K562 (cell line): ENCODE measurements around the gene MFSD6. TPM values are rescaled to one million over a fixed set of nuclear protein-coding genes. Genes with fewer than 3 reads are reported as not detected.

Experiments
- BCLAF1 ChIP-seq, 2 experiments: fragments of 450-650 bp in 1 of 2; IDR thresholded peaks; 2 replicates each; pipeline ENCODE4 v1.6.1; 2011 to 2017; ENCODE audit warnings: low read depth in 2 of 2, antibody characterized with exemption in 1 of 2, borderline replicate concordance in 1 of 2, low read length in 1 of 2, mild to moderate bottlenecking in 1 of 2, mixed read lengths in 1 of 2; ENCODE audit not compliant: control insufficient read depth in 1 of 2
- DLX4 ChIP-seq: fragments of 250-450 bp; sonication (Bioruptor Pico); IDR thresholded peaks from 2 replicates; pipeline ENCODE4 v1.6.1; 2021; ENCODE audit warnings: mild to moderate bottlenecking
- E2F1 ChIP-seq: sonication (generic); formaldehyde crosslinking; IDR thresholded peaks from 2 replicates; pipeline ENCODE4 v1.8.1; 2023; ENCODE audit warnings: mild to moderate bottlenecking, missing genetic modification reagents, moderate library complexity
- EP300 ChIP-seq: IDR thresholded peaks from 2 replicates; pipeline ENCODE4 v1.6.1; 2012; ENCODE audit warnings: low read length, improper control_type of control experiment
- FUS ChIP-seq: fragments of 200-400 bp; formaldehyde crosslinking; optimal IDR thresholded peaks from 2 replicates; pipeline ENCODE3; 2017; ENCODE audit warnings: low read depth, low read length
- IRF2 ChIP-seq: sonication (generic); formaldehyde crosslinking; IDR thresholded peaks from 2 replicates; pipeline ENCODE4 v1.8.1; 2022; ENCODE audit warnings: mild to moderate bottlenecking, missing genetic modification reagents
- KDM1A ChIP-seq, 2 experiments: fragments of 450-650 bp; IDR thresholded peaks; 2 replicates each; pipeline ENCODE4 v1.6.1; 2016; ENCODE audit warnings: mild to moderate bottlenecking in 2 of 2
- MCM2 ChIP-seq: fragments of 450-650 bp; IDR thresholded peaks from 2 replicates; pipeline ENCODE4 v1.6.1; 2017; ENCODE audit warnings: low read depth, mild to moderate bottlenecking
- MIER1 ChIP-seq: fragments of 450-650 bp; IDR thresholded peaks from 2 replicates; pipeline ENCODE4 v1.6.1; 2016; ENCODE audit warnings: antibody characterized with exemption, mild to moderate bottlenecking, low read depth
- SRSF1 ChIP-seq: fragments of 200-400 bp; formaldehyde crosslinking; IDR thresholded peaks from 2 replicates; pipeline ENCODE4 v1.6.1; 2017; ENCODE audit warnings: mild to moderate bottlenecking, low read depth, low read length, moderate library complexity
- TFAM ChIP-seq: fragments of 250-450 bp; sonication (Bioruptor Pico); conservative IDR thresholded peaks from 2 replicates; pipeline ENCODE4 v1.5.0; 2021; ENCODE audit warnings: mild to moderate bottlenecking, moderate library complexity
- USF2 ChIP-seq: sonication (generic); formaldehyde crosslinking; IDR thresholded peaks from 2 replicates; pipeline ENCODE4 v1.5.0; 2020; ENCODE audit warnings: missing genetic modification reagents
- ZNF12 ChIP-seq: sonication (generic); formaldehyde crosslinking; IDR thresholded peaks from 2 replicates; pipeline ENCODE4 v1.4.0; 2020; ENCODE audit warnings: mild to moderate bottlenecking, missing genetic modification reagents
- ZNF143 ChIP-seq: sonication (generic); formaldehyde crosslinking; IDR thresholded peaks from 2 replicates; pipeline ENCODE4 v1.9.0; 2022; ENCODE audit warnings: mild to moderate bottlenecking, missing genetic modification reagents
- ZNF232 ChIP-seq: sonication (generic); formaldehyde crosslinking; IDR thresholded peaks from 2 replicates; pipeline ENCODE4 v1.8.0; 2022; ENCODE audit warnings: mild to moderate bottlenecking, missing genetic modification reagents
- ZNF253 ChIP-seq: fragments of 250-450 bp; sonication (Bioruptor Pico); conservative IDR thresholded peaks from 2 replicates; pipeline ENCODE4 v1.6.1; 2021; ENCODE audit warnings: mild to moderate bottlenecking
- ZNF384 ChIP-seq: IDR thresholded peaks from 2 replicates; pipeline ENCODE4 v1.6.1; 2012; ENCODE audit warnings: low read depth, low read length, improper control_type of control experiment
- ZNF586 ChIP-seq: fragments of 450-650 bp; formaldehyde crosslinking; conservative IDR thresholded peaks from 2 replicates; pipeline ENCODE4 v1.4.0; 2020; ENCODE audit warnings: mild to moderate bottlenecking, moderate library complexity
- ZNF639 ChIP-seq, 2 experiments: fragments of 200-800 bp in 1 of 2; sonication (Bioruptor generic) in 1 of 2; sonication (generic) in 1 of 2; formaldehyde crosslinking in 1 of 2; IDR thresholded peaks in 1 of 2; conservative IDR thresholded peaks in 1 of 2; 2 replicates each; pipeline versions ENCODE4 v1.5.0 to v1.6.1; 2016 to 2020; ENCODE audit warnings: missing compliant biosample characterization in 1 of 2, missing genetic modification characterization in 1 of 2, missing genetic modification reagents in 1 of 2
- ZNF75A ChIP-seq: fragments of 450-650 bp; formaldehyde crosslinking; IDR thresholded peaks from 2 replicates; pipeline ENCODE4 v1.4.0; 2020; ENCODE audit warnings: mild to moderate bottlenecking
- polyA plus RNA-seq, 8 experiments: library from polyadenylated mRNA; depleted of rRNA in 4 of 8; stranded (reverse) in 5 of 8; unstranded in 3 of 8; fragments of >200 nt; fragmentation: Nextera tagmentation in 2 of 8; fragmentation: Illumina TruSeq in 1 of 8; extraction: Ambion mirVana in 2 of 8; extraction: Trizol in 1 of 8; gene quantifications; 2 replicates each; pipeline versions ENCODE4 v1.2.1 to v1.2.3, GENCODE V29; 2011 to 2014; ENCODE audit warnings: inconsistent platforms in 1 of 8, missing spikeins in 1 of 8
- total RNA-seq, 7 experiments: library from RNA; depleted of rRNA in 6 of 7; stranded (reverse); fragments of >200 nt in 6 of 7; fragmentation: Illumina TruSeq in 2 of 7; extraction: Trizol in 2 of 7; gene quantifications; 2 replicates each; pipeline versions ENCODE4 v1.2.1 to v1.2.3, GENCODE V29; 2011 to 2021; ENCODE audit warnings: low replicate concordance in 1 of 7

MFSD6 gene
- total and polyA plus RNA-seq, 9 of the 15 experiments (the other 6 are each of a cell fraction or from before 2014, with no cell fraction given), result 1.1 to 7.9 (median 4.4) TPM

GRCh38 chr2:190380962-190381412 lies 27.2 kb upstream of the MFSD6 start (continued):
- TF ChIP-seq MCM2 (no peak), ZNF232 (CRISPR knock-in tag) (no peak), FUS (no peak), ZNF586 (no peak), ZNF253 (CRISPR knock-in tag) (no peak), DLX4 (CRISPR knock-in tag) (no peak), USF2 (CRISPR knock-in tag) (no peak), SRSF1 (no peak), ZNF384 (no peak), ZNF639 (CRISPR knock-in tag; conservative IDR thresholded peaks at IDR 0.05 in 1 of 2, IDR thresholded peaks at IDR 0.05 in 1 of 2) (no peak), KDM1A (IDR thresholded peaks at IDR 0.05) (peak; percentile 92), IRF2 (CRISPR knock-in tag) (no peak), TFAM (CRISPR knock-in tag) (no peak), BCLAF1 (IDR thresholded peaks at IDR 0.05; ENCODE audit: borderline replicate concordance in 1 of 2, control insufficient read depth in 1 of 2, low read depth in 2 of 2, low read length in 1 of 2) (no peak), ZNF143 (CRISPR knock-in tag) (no peak), EP300 (peak; percentile 92), E2F1 (CRISPR knock-in tag) (no peak), ZNF12 (CRISPR knock-in tag) (no peak), MIER1 (no peak), ZNF75A (CRISPR knock-in tag) (no peak)
